Ascending aorta (tissue), 2 donors: ENCODE data around the gene LOXL3. TPM values are rescaled to one million over a fixed set of nuclear protein-coding genes. Genes with fewer than 3 reads are reported as not detected.

ENCODE experiments used
- DNase-seq, 2 donors: peaks; one replicate each; pipeline ENCODE4 v3.0.0-alpha.2; 2019; ENCODE audit warnings: low spot score in 2 of 2
- H3K27ac ChIP-seq, 2 donors: fragments of 200-600 bp; sonication (generic); one replicate each; pipeline ENCODE4 v1.5.1; 2016 to 2017; ENCODE audit warnings: mild to moderate bottlenecking in 1 of 2
- H3K27me3 ChIP-seq: fragments of 200-600 bp; sonication (generic); one replicate; pipeline ENCODE4 v1.5.1; 2017
- H3K36me3 ChIP-seq, 2 donors: fragments of 200-600 bp; sonication (generic); one replicate each; pipeline ENCODE4 v1.5.1; 2016
- H3K4me1 ChIP-seq, 2 donors: fragments of 200-600 bp; sonication (generic); one replicate each; pipeline ENCODE4 v1.5.1; 2016 to 2017; ENCODE audit warnings: mild to moderate bottlenecking in 1 of 2
- H3K4me3 ChIP-seq, 2 donors: fragments of 200-600 bp; sonication (generic); one replicate each; pipeline ENCODE4 v1.5.1; 2016 to 2017; ENCODE audit warnings: mild to moderate bottlenecking in 1 of 2
- H3K9me3 ChIP-seq, 2 donors: fragments of 200-600 bp; sonication (generic); one replicate each; pipeline ENCODE4 v1.5.1; 2016
- intact Hi-C: fragments of 100-400 bp; cut with DNase I; formaldehyde crosslinking; loops from one replicate; pipeline ENCODE4 v1.15.1; 2023
- total RNA-seq: library from RNA; depleted of rRNA; stranded (reverse); fragments of >200 nt; gene quantifications from one replicate; pipeline ENCODE4 v1.1.0, GENCODE V29; 2016
- TF ChIP-seq, protein P1 (sequence below), 3 experiments: fragments of 200-600 bp in 2 of 3; fragments of 450-650 bp in 1 of 3; sonication (generic) in 2 of 3; IDR thresholded peaks; one replicate each; pipeline ENCODE4 v1.5.1; 2016 to 2019; ENCODE audit warnings: antibody characterized with exemption in 3 of 3, mild to moderate bottlenecking in 1 of 3, moderate library complexity in 1 of 3

The LOXL3 gene
- total RNA-seq, 1 donor from 2014 or later = 19.8 TPM

DNA sequence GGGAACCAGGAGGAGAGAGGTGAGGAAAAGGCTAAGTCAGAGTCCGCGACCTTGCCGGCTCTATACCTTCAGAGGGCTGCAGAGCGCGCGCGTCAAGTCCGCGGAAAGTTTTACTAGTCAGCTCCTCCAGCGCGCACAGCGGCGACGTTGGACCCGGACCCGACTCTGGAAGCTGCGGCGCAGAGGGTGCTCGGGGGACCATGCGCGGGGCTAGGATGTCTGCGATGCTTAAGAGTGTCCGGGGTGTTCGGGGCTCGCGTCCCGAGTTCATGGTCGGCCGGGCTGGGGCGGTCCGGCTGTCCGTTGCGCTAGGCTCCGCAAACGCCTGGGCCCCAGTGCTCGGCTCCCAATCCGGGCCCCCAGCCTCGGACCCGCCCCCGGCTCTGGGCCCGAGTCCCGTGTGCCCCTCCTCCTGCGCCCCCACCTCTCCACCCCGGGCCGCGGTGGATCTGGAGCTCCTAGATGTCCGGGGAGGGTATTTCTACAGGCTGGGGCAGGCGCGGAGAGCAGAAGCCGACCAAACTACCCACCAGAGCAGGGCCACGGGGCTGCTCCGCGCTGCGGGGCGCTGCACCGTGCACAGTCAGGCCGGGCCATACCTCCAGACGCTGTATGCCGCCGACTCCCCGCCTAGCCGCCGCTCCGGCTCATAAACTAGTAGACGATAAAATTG lies 54.3 kb downstream of the LOXL3 start, which contains the start of gene LBX2:
Gene LBX2 (minus strand): TSS at position 337 of the 673 bp plus-strand sequence. CDS start 66 bp downstream, at position 271.
- TF ChIP-seq, protein P1, sequence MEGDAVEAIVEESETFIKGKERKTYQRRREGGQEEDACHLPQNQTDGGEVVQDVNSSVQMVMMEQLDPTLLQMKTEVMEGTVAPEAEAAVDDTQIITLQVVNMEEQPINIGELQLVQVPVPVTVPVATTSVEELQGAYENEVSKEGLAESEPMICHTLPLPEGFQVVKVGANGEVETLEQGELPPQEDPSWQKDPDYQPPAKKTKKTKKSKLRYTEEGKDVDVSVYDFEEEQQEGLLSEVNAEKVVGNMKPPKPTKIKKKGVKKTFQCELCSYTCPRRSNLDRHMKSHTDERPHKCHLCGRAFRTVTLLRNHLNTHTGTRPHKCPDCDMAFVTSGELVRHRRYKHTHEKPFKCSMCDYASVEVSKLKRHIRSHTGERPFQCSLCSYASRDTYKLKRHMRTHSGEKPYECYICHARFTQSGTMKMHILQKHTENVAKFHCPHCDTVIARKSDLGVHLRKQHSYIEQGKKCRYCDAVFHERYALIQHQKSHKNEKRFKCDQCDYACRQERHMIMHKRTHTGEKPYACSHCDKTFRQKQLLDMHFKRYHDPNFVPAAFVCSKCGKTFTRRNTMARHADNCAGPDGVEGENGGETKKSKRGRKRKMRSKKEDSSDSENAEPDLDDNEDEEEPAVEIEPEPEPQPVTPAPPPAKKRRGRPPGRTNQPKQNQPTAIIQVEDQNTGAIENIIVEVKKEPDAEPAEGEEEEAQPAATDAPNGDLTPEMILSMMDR (IDR thresholded peaks at IDR 0.05) = no peak
- H3K4me1 ChIP-seq = peaks cover 3 to 13% of the 10 kb centered on the region in 2 donors
- no peaks in the 10 kb centered on the region for H3K9me3 ChIP-seq
- H3K27ac ChIP-seq = no peak within 1 kb of the TSS
- H3K27me3 ChIP-seq = peaks cover 5% of the 10 kb centered on the region
- no peaks in the 10 kb centered on the region for H3K36me3 ChIP-seq
- peak within 1 kb of the TSS; percentile 12 to 51 for H3K4me3 ChIP-seq
- no peak for DNase-seq
- intact Hi-C loops = no loop called here

DNA sequence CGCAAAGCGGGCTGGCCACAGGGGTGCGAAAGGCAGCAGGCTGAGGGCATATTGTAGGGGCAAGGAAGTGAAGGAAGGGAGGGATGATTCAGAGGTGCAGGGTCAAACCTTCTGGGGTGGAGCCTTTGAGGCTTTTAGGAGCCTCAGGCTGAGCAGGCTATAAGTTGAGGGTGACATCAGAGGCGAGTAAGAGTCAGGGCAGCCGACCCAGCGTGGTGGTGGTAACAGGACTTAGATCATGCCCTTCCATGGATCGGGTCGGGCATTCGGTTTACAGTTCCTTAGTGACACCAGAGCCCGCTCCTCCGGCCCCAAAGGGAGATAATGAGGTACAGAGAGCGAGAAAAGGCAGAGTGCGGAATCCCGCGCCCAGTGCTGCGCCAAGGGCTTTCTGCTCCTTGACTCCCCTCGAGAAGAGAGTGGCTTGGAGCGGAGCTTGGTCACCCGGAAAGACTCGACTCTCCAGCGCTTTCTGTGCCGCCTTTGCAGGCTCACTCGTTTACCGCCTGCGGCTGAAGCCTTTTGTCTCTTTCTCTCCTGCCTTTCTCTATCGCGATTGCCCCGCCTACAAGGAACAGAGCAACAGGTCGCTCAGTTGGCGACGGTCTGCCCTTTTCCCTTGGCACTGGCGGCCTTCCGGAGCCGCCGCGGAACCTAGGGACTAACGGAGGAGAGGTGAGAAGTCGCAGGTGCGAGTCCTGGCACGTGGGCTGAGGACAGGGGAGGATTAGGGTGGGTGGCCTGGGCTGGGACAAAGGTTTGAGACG lies 55.1 kb downstream of the LOXL3 start:
- H3K27me3 ChIP-seq = peaks cover 5% of the 10 kb centered on the region
- H3K4me1 ChIP-seq = peaks cover 3 to 13% of the 10 kb centered on the region in 2 donors
- peak overlapping the region; percentile 12 to 51 for H3K4me3 ChIP-seq
- peaks cover under 1 to 2% of the 10 kb centered on the region in 2 donors for H3K36me3 ChIP-seq
- no peak overlapping the region for H3K27ac ChIP-seq
- TF ChIP-seq, protein P1 (IDR thresholded peaks at IDR 0.05) = no peak
- no peak for DNase-seq
- no peaks in the 10 kb centered on the region for H3K9me3 ChIP-seq
- intact Hi-C loops = no loop called here

DNA sequence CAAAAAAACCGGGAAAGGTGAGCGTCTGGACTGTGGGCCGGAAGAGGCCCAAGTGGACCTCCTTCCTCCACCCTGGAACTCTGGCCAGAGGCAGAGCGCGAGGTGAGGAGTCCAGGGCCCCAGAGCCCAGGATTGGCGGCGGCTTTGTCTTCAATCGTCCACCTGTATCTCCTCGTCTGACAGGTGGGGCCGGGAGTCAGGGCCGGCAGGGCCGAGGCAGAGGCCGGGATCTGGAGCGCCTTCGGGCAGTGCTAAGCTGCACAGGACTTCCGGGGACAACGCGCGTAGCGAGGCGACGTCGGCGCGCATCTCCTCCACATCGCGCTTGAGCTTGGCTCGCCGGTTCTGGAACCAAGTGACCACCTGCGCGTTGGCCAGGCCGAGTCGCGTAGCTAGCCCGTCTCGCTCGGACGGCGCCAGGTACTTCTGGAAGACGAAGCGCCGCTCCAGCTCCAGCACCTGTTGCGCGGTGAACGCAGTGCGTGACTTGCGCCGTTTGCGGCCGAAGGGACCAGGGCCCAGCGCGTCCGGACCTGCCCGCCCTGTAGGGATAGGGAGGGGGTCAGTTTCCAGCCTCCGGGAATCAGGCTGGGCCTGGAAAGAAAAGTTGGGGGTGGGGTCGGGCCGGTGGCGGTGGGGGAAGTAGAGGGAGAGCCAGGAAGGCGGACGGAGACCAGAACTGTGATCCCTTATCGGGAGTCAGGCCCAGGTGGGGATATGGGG lies 55.8 kb downstream of the LOXL3 start:
- TF ChIP-seq, protein P1 (IDR thresholded peaks at IDR 0.05) = no peak
- intact Hi-C loops = no loop called here
- Histone ChIP-seq H3K27me3 (peaks cover 5% of the 10 kb centered on the region), H3K36me3 (peaks cover 6 to 9% of the 10 kb centered on the region in 2 donors), H3K9me3 (no peaks in the 10 kb centered on the region), H3K4me3 (peak overlapping the region; percentile 9 to 51), H3K27ac (no peak overlapping the region), H3K4me1 (peaks cover 0 to 8% of the 10 kb centered on the region in 2 donors)
- no peak for DNase-seq

DNA sequence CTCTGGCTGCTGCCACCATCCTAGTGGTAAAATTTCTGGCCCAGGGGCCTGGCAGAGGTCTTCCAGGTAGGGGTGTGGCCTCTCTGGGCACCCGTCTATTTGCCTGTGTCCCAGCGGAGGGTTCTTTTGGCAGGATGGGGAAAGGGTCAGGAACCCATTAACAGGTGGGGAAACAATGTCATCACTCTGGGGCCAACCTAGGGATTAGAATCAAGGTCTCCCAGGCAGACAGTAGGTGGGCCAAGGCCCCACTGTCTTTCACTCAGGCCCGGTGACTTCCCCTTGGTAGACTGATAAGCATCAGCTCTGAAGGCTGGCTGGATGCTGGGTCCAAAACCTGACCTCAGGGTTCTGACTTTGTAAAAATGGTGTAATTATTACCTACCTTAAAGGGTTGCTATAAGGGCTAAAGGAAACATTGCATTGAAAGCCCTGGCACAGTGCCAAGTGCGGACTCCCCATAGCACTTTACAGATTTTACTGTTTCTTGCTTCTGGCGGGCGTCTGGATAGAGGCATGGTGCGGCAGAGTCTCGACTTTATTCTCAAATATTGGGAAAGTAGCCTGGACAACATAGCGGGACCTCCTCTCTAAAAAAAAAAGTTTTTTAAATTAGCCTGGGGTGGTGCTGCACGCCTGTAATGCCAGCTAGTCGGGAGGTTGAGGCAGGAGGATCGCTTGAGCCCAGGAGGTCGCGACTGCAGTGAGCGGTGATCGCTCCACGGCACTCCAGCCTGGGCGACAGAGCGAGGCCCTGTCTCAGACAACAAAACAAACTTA lies 56.6 kb downstream of the LOXL3 start:
- no peak overlapping the region for H3K27ac ChIP-seq
- no peaks in the 10 kb centered on the region for H3K9me3 ChIP-seq
- peaks cover 14 to 17% of the 10 kb centered on the region in 2 donors for H3K36me3 ChIP-seq
- peak overlapping the region; percentile 9 to 51 for H3K4me3 ChIP-seq
- peaks cover 5% of the 10 kb centered on the region for H3K27me3 ChIP-seq
- DNase-seq = no peak
- TF ChIP-seq, protein P1 (IDR thresholded peaks at IDR 0.05) = no peak
- peaks cover 0 to 8% of the 10 kb centered on the region in 2 donors for H3K4me1 ChIP-seq
- intact Hi-C loops = no loop called here

DNA sequence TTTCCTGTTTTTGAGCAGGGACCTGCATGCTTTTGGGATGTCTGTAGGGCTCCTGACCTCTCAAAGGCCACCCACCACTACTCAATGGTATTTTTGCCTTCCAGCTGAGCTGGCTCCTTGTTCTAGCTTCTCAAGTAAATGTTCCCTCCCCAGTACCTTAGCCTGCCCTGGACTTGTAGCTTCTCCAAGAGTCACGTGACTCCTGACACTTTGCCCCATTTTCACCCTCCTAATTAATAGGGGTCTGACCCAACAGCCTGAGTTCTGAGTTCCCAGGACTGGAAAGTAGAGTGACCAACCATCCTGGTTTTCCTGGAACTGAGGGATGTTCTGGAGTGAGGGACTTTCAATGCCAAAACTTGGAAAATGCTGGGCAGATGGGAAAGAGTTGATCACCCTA lies 58.3 kb downstream of the LOXL3 start:
- DNase-seq = no peak
- Histone ChIP-seq H3K4me1 (peaks cover 0 to 8% of the 10 kb centered on the region in 2 donors), H3K27ac (no peak overlapping the region), H3K9me3 (no peaks in the 10 kb centered on the region), H3K27me3 (peaks cover 5% of the 10 kb centered on the region), H3K4me3 (no peak overlapping the region), H3K36me3 (peaks cover 31 to 34% of the 10 kb centered on the region in 2 donors)
- TF ChIP-seq, protein P1 (IDR thresholded peaks at IDR 0.05) = no peak
- intact Hi-C loops = no loop called here
